GM23338 (cell line): ENCODE results near the gene ASMT.
"Not testable (repeated sequence)": the region's sequence is repeated elsewhere in the genome, so short reads cannot be mapped to it uniquely, and the experiment has no call there.

Experiments used
- EZH2 ChIP-seq: fragments of 200-600 bp; sonication (generic); IDR thresholded peaks from one replicate; pipeline ENCODE4 v1.8.0; 2017; ENCODE audit warnings: antibody characterized with exemption, mild to moderate bottlenecking, low read depth; ENCODE audit not compliant: unreplicated experiment
- EZH2phosphoT487 ChIP-seq: fragments of 200-600 bp; sonication (generic); IDR thresholded peaks from one replicate; pipeline ENCODE4 v1.8.1; 2018; ENCODE audit warnings: antibody characterized with exemption; ENCODE audit not compliant: unreplicated experiment
- POLR2AphosphoS5 ChIP-seq: IDR thresholded peaks from 2 replicates; pipeline ENCODE4 v1.6.1; 2016; ENCODE audit warnings: antibody characterized with exemption, low read depth
- ZNF331 ChIP-seq: fragments of 250-450 bp; sonication (Bioruptor Pico); IDR thresholded peaks from 2 replicates; pipeline ENCODE4 v1.5.0; 2020; ENCODE audit warnings: low read depth, mild to moderate bottlenecking, moderate library complexity
- TF ChIP-seq, protein P1 (sequence below), 2 experiments: fragments of 200-600 bp in 1 of 2; sonication (generic) in 1 of 2; conservative IDR thresholded peaks; 2 replicates each; pipeline versions ENCODE4 v1.5.1 to v1.6.1; 2016 to 2017; ENCODE audit warnings: antibody characterized with exemption in 2 of 2, low read depth in 2 of 2, mild to moderate bottlenecking in 2 of 2, moderate library complexity in 1 of 2
- TF ChIP-seq, protein P2 (sequence below): IDR thresholded peaks from one replicate; pipeline ENCODE4 v1.6.1; 2018; ENCODE audit warnings: antibody characterized with exemption; ENCODE audit not compliant: unreplicated experiment
- TF ChIP-seq, protein P3 (sequence below): IDR thresholded peaks from 2 replicates; pipeline ENCODE4 v1.6.1; 2016; ENCODE audit warnings: antibody characterized with exemption

DNA sequence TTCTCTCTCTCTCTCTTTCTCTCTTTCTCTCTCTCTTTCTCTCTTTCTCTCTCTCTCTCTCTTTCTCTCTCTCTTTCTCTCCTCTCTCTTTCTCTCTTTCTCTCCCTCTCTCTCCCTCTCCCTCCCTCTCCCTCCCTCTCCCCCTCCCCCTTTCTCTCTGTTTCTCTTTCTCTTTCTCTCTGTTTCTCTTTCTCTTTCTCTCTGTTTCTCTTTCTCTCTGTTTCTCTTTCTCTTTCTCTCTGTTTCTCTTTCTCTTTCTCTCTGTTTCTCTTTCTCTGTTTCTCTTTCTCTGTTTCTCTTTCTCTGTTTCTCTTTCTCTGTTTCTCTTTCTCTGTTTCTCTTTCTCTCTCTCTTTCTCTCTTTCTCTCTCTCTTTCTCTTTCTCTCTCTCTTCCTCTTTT is 67.0 kb downstream of the ASMT start:
- TF ChIP-seq, protein P1, sequence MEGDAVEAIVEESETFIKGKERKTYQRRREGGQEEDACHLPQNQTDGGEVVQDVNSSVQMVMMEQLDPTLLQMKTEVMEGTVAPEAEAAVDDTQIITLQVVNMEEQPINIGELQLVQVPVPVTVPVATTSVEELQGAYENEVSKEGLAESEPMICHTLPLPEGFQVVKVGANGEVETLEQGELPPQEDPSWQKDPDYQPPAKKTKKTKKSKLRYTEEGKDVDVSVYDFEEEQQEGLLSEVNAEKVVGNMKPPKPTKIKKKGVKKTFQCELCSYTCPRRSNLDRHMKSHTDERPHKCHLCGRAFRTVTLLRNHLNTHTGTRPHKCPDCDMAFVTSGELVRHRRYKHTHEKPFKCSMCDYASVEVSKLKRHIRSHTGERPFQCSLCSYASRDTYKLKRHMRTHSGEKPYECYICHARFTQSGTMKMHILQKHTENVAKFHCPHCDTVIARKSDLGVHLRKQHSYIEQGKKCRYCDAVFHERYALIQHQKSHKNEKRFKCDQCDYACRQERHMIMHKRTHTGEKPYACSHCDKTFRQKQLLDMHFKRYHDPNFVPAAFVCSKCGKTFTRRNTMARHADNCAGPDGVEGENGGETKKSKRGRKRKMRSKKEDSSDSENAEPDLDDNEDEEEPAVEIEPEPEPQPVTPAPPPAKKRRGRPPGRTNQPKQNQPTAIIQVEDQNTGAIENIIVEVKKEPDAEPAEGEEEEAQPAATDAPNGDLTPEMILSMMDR (conservative IDR thresholded peaks at IDR 0.05; ENCODE audit: low read depth in 2 of 2) = not testable (repeated sequence)
- not testable (repeated sequence) for TF ChIP-seq POLR2AphosphoS5; EZH2phosphoT487; EZH2; ZNF331 (CRISPR knock-in tag)
- TF ChIP-seq, protein P2, sequence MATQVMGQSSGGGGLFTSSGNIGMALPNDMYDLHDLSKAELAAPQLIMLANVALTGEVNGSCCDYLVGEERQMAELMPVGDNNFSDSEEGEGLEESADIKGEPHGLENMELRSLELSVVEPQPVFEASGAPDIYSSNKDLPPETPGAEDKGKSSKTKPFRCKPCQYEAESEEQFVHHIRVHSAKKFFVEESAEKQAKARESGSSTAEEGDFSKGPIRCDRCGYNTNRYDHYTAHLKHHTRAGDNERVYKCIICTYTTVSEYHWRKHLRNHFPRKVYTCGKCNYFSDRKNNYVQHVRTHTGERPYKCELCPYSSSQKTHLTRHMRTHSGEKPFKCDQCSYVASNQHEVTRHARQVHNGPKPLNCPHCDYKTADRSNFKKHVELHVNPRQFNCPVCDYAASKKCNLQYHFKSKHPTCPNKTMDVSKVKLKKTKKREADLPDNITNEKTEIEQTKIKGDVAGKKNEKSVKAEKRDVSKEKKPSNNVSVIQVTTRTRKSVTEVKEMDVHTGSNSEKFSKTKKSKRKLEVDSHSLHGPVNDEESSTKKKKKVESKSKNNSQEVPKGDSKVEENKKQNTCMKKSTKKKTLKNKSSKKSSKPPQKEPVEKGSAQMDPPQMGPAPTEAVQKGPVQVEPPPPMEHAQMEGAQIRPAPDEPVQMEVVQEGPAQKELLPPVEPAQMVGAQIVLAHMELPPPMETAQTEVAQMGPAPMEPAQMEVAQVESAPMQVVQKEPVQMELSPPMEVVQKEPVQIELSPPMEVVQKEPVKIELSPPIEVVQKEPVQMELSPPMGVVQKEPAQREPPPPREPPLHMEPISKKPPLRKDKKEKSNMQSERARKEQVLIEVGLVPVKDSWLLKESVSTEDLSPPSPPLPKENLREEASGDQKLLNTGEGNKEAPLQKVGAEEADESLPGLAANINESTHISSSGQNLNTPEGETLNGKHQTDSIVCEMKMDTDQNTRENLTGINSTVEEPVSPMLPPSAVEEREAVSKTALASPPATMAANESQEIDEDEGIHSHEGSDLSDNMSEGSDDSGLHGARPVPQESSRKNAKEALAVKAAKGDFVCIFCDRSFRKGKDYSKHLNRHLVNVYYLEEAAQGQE = not testable (repeated sequence)
- TF ChIP-seq, protein P3, sequence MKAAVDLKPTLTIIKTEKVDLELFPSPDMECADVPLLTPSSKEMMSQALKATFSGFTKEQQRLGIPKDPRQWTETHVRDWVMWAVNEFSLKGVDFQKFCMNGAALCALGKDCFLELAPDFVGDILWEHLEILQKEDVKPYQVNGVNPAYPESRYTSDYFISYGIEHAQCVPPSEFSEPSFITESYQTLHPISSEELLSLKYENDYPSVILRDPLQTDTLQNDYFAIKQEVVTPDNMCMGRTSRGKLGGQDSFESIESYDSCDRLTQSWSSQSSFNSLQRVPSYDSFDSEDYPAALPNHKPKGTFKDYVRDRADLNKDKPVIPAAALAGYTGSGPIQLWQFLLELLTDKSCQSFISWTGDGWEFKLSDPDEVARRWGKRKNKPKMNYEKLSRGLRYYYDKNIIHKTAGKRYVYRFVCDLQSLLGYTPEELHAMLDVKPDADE = not testable (repeated sequence)
